ENCODE data around the gene LRP1B. TPM values are rescaled to one million over a fixed set of nuclear protein-coding genes. Genes with fewer than 3 reads are reported as not detected.
"Not testable (repeated sequence)": the region's sequence is repeated elsewhere in the genome, so short reads cannot be mapped to it uniquely, and the experiment has no call there.

Gene LRP1B
- total RNA-seq, 2 donors from 2014 or later, result 0.52 to 3.0 TPM

DNA sequence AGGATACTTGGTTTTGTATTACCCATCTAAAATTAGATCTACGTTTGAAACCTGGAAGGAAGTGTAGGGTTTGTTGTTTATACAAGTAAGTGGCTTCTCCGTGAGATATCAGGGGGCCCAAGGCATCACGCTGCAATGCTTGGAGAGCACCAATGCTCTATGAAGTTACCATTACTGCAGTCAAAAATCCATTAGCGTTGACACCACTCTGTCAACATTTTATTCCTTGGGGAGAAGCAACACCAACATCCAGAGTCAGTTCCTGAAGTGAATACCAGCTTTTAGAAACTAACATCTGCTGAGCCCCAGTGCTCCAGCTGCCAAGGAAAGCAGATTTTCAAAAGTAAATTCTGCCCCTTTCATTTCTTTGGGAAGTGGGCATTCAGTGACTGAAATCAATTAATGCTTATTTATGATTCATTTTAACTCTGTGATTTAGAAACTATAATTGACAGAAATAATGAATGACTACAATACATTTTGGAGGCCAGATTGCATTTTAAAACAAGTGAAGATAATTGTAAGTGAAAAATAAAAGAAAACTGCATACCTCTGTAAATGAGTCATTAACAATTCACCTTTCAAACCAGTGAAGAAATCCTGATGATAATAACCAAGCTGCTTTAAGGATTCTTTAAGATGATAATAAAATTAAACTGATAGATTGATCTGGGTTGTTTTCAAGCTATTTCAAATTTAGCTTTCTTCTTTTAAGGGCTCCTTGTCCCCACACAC, 30.5 kb downstream of the LRP1B start:
- intact Hi-C loops (cut with DNase I), result no loop called here
- ATAC-seq (no peak), DNase-seq (no peak)
- H3K36me3 ChIP-seq (replicated peaks in 1 of 2; ENCODE audit: insufficient read depth in 1 of 2, low read depth in 2 of 2), result no peaks in the 10 kb centered on the region
- H3K4me1 ChIP-seq, result no peaks in the 10 kb centered on the region
- 52 to 68% methylated on average over 4 of the region's 4 CpGs for whole genome bisulfite sequencing, 2 donors
- TF ChIP-seq, protein P1, sequence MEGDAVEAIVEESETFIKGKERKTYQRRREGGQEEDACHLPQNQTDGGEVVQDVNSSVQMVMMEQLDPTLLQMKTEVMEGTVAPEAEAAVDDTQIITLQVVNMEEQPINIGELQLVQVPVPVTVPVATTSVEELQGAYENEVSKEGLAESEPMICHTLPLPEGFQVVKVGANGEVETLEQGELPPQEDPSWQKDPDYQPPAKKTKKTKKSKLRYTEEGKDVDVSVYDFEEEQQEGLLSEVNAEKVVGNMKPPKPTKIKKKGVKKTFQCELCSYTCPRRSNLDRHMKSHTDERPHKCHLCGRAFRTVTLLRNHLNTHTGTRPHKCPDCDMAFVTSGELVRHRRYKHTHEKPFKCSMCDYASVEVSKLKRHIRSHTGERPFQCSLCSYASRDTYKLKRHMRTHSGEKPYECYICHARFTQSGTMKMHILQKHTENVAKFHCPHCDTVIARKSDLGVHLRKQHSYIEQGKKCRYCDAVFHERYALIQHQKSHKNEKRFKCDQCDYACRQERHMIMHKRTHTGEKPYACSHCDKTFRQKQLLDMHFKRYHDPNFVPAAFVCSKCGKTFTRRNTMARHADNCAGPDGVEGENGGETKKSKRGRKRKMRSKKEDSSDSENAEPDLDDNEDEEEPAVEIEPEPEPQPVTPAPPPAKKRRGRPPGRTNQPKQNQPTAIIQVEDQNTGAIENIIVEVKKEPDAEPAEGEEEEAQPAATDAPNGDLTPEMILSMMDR (IDR thresholded peaks at IDR 0.05), result no peak
- no peak for TF ChIP-seq POLR2A (IDR thresholded peaks at IDR 0.05)
- no peak overlapping the region for H3K27ac ChIP-seq
- H3K9me3 ChIP-seq, result no peaks in the 10 kb centered on the region
- no peaks in the 10 kb centered on the region for H3K27me3 ChIP-seq
- H3K4me3 ChIP-seq, result no peak overlapping the region

DNA sequence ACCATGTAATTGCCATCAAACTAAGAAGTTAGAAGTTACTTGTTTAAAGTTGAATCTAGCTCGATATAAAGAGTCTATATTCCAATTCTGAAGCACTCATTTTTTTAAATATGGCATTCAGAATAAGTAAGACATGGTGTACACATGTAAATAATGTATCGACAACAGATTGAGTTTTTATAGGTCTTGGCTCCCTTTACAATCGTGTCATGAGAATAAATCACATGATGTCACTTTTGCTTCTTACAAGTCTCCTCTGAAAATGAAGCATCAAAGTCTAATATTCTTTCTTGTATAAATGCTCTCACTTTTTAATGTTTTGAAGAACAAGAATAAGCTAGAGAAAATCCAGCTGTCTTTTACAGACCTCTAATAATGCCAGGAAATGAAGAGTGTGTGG, 33.1 kb downstream of the LRP1B start:
- ATAC-seq, result no peak
- Histone ChIP-seq H3K4me3 (no peak overlapping the region), H3K27ac (no peak overlapping the region), H3K4me1 (no peaks in the 10 kb centered on the region), H3K9me3 (no peaks in the 10 kb centered on the region), H3K27me3 (no peaks in the 10 kb centered on the region), H3K36me3 (replicated peaks in 1 of 2; ENCODE audit: insufficient read depth in 1 of 2, low read depth in 2 of 2) (no peaks in the 10 kb centered on the region)
- no peak for DNase-seq
- no peak for TF ChIP-seq POLR2A (IDR thresholded peaks at IDR 0.05)
- TF ChIP-seq, protein P1 (IDR thresholded peaks at IDR 0.05), result no peak
- intact Hi-C loops (cut with DNase I), result no loop called here
- WGBS, 2 donors, result 60 to 63% methylated on average over 3 of the region's 3 CpGs

DNA sequence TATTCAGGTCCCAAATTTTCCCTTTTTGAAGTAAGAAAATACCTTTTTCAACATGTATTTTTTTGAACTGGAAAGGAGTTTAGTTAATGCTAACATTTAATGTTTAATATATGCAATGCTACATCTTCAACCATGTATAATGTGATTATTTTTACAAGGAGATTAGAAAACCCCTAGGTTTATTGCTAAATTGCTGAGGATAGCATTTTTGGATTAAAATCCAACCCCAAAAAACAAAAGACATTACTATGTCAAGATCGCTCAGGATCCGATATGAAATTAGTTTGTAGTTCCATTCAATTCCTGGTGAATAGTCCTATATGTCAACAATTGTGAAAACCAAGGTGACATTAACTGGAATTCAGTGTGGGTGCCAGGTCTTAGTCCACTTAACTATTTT, 35.2 kb downstream of the LRP1B start:
- Histone ChIP-seq H3K27me3 (no peaks in the 10 kb centered on the region), H3K36me3 (replicated peaks in 1 of 2; ENCODE audit: insufficient read depth in 1 of 2, low read depth in 2 of 2) (no peaks in the 10 kb centered on the region), H3K4me3 (no peak overlapping the region), H3K4me1 (no peaks in the 10 kb centered on the region), H3K9me3 (no peaks in the 10 kb centered on the region), H3K27ac (no peak overlapping the region)
- TF ChIP-seq, protein P1 (IDR thresholded peaks at IDR 0.05), result no peak
- TF ChIP-seq POLR2A (IDR thresholded peaks at IDR 0.05), result no peak
- DNase-seq, result no peak
- intact Hi-C loops (cut with DNase I), result no loop called here
- WGBS, 2 donors, result 52 to 73% methylated on average over 2 of the region's 2 CpGs
- no peak for ATAC-seq

GRCh38 chr2:142094233-142094632, 36.6 kb downstream of the LRP1B start:
- Histone ChIP-seq H3K9me3 (no peaks in the 10 kb centered on the region), H3K27ac (no peak overlapping the region), H3K36me3 (replicated peaks in 1 of 2; ENCODE audit: insufficient read depth in 1 of 2, low read depth in 2 of 2) (no peaks in the 10 kb centered on the region), H3K27me3 (no peaks in the 10 kb centered on the region), H3K4me1 (no peaks in the 10 kb centered on the region), H3K4me3 (no peak overlapping the region)
- DNase-seq (no peak), ATAC-seq (no peak)
- intact Hi-C loops (cut with DNase I), result no loop called here
- TF ChIP-seq, protein P1 (IDR thresholded peaks at IDR 0.05), result no peak
- TF ChIP-seq POLR2A (IDR thresholded peaks at IDR 0.05), result no peak
- WGBS, 2 donors, result 57 to 71% methylated on average over 2 of the region's 2 CpGs

GRCh38 chr2:142088058-142088568, 42.7 kb downstream of the LRP1B start:
- Histone ChIP-seq H3K4me3 (no peak overlapping the region), H3K27me3 (no peaks in the 10 kb centered on the region), H3K4me1 (no peaks in the 10 kb centered on the region), H3K27ac (no peak overlapping the region), H3K36me3 (replicated peaks in 1 of 2; ENCODE audit: insufficient read depth in 1 of 2, low read depth in 2 of 2) (no peaks in the 10 kb centered on the region), H3K9me3 (no peaks in the 10 kb centered on the region)
- ATAC-seq (no peak), DNase-seq (no peak)
- TF ChIP-seq, protein P1 (IDR thresholded peaks at IDR 0.05), result no peak
- TF ChIP-seq POLR2A (IDR thresholded peaks at IDR 0.05), result no peak
- WGBS, 2 donors, result 87 to 90% methylated on average over 2 of the region's 2 CpGs
- intact Hi-C loops (cut with DNase I), result no loop called here

- H3K9me3 ChIP-seq; H3K27ac ChIP-seq; ATAC-seq; intact Hi-C loops (cut with DNase I); H3K36me3 ChIP-seq (replicated peaks in 1 of 2; ENCODE audit: insufficient read depth in 1 of 2, low read depth in 2 of 2); DNase-seq; H3K4me1 ChIP-seq; H3K4me3 ChIP-seq; H3K27me3 ChIP-seq: not testable (repeated sequence)
- 41 to 49% methylated on average over 2 of the region's 2 CpGs for WGBS, 2 donors
Observed at GRCh38 chr2:142087585-142087984, 43.2 kb downstream of the LRP1B start.
